Left lung (tissue), 10 donors: Measurements from ENCODE around the gene STIMATE. TPM values are rescaled to one million over a fixed set of nuclear protein-coding genes. Genes with fewer than 3 reads are reported as not detected.

ENCODE experiments used
- ATAC-seq: fragments of 200-7000 bp; cut with Tn5 transposase; one replicate; pipeline ENCODE4 v1.9.1; 2020; ENCODE audit warnings: moderate library complexity
- DNase-seq, 4 donors: peaks; one replicate each; pipeline ENCODE4 v3.0.0-alpha.2; 2013 to 2020
- H3K27ac ChIP-seq, 2 donors: fragments of 200-600 bp; sonication (generic) in 1 of 2; one replicate each; pipeline versions ENCODE4 v1.5.0 to v1.8.0; 2020 to 2021
- H3K27me3 ChIP-seq, 2 donors: fragments of 200-600 bp; sonication (generic) in 1 of 2; one replicate each; pipeline versions ENCODE4 v1.5.0 to v1.8.0; 2020 to 2021
- H3K36me3 ChIP-seq, 2 donors: fragments of 200-600 bp; sonication (generic) in 1 of 2; one replicate each; pipeline versions ENCODE4 v1.5.0 to v1.8.0; 2020 to 2021
- H3K4me1 ChIP-seq, 2 donors: fragments of 200-600 bp; one replicate each; pipeline ENCODE4 v1.8.0; 2021
- H3K4me3 ChIP-seq, 2 donors: fragments of 200-600 bp; sonication (generic) in 1 of 2; one replicate each; pipeline versions ENCODE4 v1.5.0 to v1.8.0; 2020 to 2021; ENCODE audit warnings: mild to moderate bottlenecking in 1 of 2
- H3K9me3 ChIP-seq, 2 donors: fragments of 200-600 bp; sonication (generic) in 1 of 2; one replicate each; pipeline versions ENCODE4 v1.5.0 to v1.8.0; 2020 to 2021
- intact Hi-C, 2 donors: fragments of 100-400 bp; cut with DNase I; formaldehyde crosslinking; loops; one replicate each; pipeline versions ENCODE4 v1.11.2 to v1.14.2; 2022
- polyA plus RNA-seq, 6 donors: library from polyadenylated mRNA; unstranded; fragments of 120-200 nt; gene quantifications; one replicate each; pipeline ENCODE4 v1.2.1, GENCODE V29; 2013; ENCODE audit not compliant: insufficient read length in 6 of 6
- total RNA-seq, 2 donors: library from RNA; stranded (reverse); fragmentation: NEBNext Ultra II Directional; extraction: Animal tissue kit (Norgen Biotek cat#: 25700); gene quantifications; one replicate each; pipeline ENCODE4 v1.2.1, GENCODE V29; 2021
- TF ChIP-seq, protein P1 (sequence below), 2 donors: fragments of 200-600 bp; sonication (generic) in 1 of 2; IDR thresholded peaks; one replicate each; pipeline versions ENCODE4 v1.5.0 to v1.8.0; 2021; ENCODE audit warnings: antibody characterized with exemption in 2 of 2
- donor health status: DM: no; HTN: yes; CAD: no.
- donor health status: DM: no; HTN: no; CAD: no.

STIMATE gene
- total and polyA plus RNA-seq, 8 donors, result 11.6 to 28.3 (median 15.8) TPM

DNA sequence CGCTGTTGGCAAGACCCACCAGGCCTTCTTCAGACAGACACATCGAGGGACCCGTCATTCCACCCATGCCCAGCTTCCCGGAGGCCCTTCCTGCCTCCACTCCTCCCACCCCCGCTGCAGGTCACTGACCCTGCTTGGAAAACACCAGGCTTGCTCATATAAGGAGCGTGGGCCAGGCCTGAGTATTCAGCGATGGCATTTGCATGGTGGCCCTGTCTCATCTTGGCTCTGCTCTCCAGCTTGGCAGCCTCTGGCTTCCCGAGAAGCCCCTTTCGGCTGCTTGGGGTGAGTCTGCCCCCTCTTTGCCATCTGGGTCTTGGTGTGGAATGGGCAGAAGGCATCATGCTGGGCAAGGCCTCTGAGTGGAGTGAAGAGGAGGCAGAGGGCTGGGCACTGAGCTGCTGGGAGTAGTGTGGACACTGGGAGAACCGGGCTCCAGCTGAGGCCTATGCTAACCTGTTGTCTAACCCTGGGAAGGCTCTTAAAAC, 102.7 kb downstream of the STIMATE start, which contains the start of gene ITIH3:
ITIH3 (plus strand) TSS at position 185 of the 488 bp plus-strand sequence; CDS start at position 193, 8 bp downstream.
- intact Hi-C loops, result no loop called here
- Histone ChIP-seq H3K4me3 (no peak within 1 kb of the TSS), H3K4me1 (no peaks in the 10 kb centered on the region), H3K27ac (no peak within 1 kb of the TSS), H3K27me3 (no peaks in the 10 kb centered on the region), H3K9me3 (no peaks in the 10 kb centered on the region), H3K36me3 (no peaks in the 10 kb centered on the region)
- ATAC-seq, result no peak
- DNase-seq, result peak in 1 of 4 donors; percentile 33
- TF ChIP-seq, protein P1, sequence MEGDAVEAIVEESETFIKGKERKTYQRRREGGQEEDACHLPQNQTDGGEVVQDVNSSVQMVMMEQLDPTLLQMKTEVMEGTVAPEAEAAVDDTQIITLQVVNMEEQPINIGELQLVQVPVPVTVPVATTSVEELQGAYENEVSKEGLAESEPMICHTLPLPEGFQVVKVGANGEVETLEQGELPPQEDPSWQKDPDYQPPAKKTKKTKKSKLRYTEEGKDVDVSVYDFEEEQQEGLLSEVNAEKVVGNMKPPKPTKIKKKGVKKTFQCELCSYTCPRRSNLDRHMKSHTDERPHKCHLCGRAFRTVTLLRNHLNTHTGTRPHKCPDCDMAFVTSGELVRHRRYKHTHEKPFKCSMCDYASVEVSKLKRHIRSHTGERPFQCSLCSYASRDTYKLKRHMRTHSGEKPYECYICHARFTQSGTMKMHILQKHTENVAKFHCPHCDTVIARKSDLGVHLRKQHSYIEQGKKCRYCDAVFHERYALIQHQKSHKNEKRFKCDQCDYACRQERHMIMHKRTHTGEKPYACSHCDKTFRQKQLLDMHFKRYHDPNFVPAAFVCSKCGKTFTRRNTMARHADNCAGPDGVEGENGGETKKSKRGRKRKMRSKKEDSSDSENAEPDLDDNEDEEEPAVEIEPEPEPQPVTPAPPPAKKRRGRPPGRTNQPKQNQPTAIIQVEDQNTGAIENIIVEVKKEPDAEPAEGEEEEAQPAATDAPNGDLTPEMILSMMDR (IDR thresholded peaks at IDR 0.05), result no peak

DNA sequence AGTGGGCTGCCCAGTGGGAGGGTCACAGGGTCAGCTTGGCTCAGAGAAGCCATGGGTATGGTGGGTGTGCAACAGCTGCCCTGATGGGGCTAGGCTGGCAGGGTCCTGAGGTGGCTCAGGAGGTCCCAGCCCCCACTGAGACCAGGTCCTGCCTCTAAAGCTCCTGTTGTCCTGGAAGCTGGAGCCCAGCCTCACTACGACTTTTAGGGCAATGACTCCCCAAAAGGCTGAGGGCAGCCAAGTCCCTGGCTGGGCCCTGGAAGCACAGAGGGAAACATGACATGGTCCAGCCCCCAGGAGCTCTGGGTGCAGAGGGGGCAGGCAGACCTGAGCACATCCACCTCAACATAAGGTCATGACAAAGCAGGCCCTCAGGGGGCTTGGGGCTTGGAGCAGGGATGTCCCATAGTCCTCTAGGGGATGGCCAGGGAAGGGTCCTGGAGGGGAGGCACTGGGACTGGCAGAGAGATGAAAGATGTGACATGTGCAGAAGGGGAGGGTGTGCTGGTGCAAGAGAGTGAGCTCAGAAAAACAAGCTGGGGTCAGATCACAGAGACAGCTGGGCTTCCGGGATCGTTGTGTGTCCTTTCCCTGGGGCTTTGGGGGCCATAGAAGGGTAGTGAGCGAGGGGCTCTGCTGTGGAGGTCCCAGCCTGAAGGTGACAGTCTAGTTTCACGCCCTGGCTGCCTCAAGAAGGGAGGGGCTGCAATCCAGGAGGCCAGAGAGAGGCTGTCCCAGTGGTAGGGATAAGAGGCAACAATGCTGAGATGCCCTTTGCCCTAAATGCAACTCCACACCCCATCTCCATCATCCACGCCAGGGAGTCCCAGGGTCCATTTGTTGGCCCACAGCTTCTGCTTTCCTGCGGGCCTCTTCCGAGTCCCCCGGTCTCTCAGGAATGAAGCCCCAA, 103.4 kb downstream of the STIMATE start:
- TF ChIP-seq, protein P1 (IDR thresholded peaks at IDR 0.05), result no peak
- peak in 1 of 4 donors; percentile 27 for DNase-seq

DNA sequence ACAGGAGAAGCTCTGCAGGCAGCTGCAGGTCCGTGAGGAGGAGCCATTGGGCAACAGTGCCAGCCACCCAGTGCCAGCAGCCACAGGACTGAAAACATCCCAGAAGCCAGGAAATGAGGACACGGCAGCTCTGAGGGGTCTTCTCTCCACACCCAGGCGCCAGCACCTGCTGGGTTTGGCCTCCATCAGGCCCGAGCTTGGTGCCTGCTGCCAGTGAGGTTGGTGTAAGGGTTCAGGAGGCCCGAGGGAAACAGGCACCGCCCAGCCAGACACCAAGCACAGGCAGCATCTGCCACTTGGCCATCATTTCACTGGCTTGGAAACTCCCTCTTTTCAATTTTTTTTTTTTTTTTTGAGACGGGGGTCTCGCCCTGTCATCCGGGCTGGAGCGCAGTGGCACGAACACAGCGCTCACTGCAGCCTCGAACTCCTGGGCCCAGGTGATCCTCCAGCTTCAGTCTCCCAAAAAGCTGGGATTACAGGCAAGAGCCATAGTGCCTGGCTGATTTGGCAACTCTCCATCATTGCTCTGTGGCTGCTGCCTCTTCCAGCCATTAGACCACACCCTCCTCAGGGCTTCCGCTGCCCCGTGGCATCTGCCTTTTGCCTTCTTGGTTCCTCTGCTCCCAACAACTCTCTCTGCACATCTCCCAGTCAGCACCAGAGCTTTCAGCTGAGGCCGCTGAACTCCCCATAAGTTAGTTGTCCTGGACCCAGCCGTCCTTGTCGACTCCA, 104.2 kb downstream of the STIMATE start:
- Histone ChIP-seq H3K9me3 (no peaks in the 10 kb centered on the region), H3K27ac (no peak overlapping the region), H3K4me3 (no peak overlapping the region), H3K27me3 (no peaks in the 10 kb centered on the region), H3K4me1 (no peaks in the 10 kb centered on the region), H3K36me3 (no peaks in the 10 kb centered on the region)
- intact Hi-C loops, result no loop called here
- DNase-seq (peak in 1 of 4 donors; percentile 38), ATAC-seq (no peak)
- TF ChIP-seq, protein P1 (IDR thresholded peaks at IDR 0.05), result no peak

More for the DNA sequence above, 103.4 kb downstream of the STIMATE start:
- no peak for ATAC-seq
- Histone ChIP-seq H3K4me1 (no peaks in the 10 kb centered on the region), H3K9me3 (no peaks in the 10 kb centered on the region), H3K27ac (no peak overlapping the region), H3K27me3 (no peaks in the 10 kb centered on the region), H3K4me3 (no peak overlapping the region), H3K36me3 (no peaks in the 10 kb centered on the region)
- intact Hi-C loops, result no loop called here

DNA sequence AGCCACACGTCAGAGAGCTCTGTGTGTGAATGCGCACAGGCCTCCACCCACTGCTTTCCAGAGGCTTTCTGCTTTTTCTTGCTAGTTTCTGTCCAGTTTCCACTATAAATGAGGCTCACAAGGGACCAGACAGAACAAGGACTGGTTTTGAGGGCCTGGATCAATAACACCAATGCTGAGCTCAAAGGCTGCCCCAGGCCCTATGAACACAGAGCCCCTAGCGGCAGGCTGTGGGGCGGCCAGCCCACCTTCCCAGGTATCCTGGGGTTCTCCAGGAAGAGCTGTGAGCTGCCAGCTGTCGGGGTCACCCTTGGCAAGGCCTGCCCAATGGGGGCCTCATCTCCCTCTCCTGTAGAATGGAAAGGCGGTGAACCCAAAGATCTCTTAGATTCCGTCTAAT, 104.9 kb downstream of the STIMATE start:
- TF ChIP-seq, protein P1 (IDR thresholded peaks at IDR 0.05), result no peak

DNA sequence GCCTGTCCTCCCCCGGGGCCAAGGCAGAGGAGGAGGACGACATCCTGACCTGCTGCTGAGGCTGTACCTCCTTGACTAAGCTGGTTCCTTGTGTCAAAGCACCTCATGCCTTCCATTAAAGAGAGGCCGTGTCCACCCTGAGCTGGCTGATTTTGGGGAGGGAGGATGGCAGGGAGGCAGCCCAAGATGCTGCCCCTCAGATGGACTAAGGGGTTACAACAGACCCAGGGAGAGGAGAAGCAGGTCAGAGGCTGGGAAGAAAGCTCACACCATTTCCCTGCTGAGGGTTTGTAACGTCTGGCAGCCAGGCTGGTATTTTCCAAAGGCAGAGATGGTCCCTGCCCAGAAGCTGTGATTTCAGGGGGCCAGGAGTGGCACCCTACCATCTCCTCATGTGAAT, 105.4 kb downstream of the STIMATE start:
- no peak for DNase-seq
- Histone ChIP-seq H3K27ac (no peak overlapping the region), H3K27me3 (no peaks in the 10 kb centered on the region), H3K36me3 (no peaks in the 10 kb centered on the region), H3K4me3 (no peak overlapping the region), H3K4me1 (no peaks in the 10 kb centered on the region), H3K9me3 (no peaks in the 10 kb centered on the region)
- ATAC-seq, result no peak
- TF ChIP-seq, protein P1 (IDR thresholded peaks at IDR 0.05), result no peak
- intact Hi-C loops, result no loop called here

More for the DNA sequence above, 104.9 kb downstream of the STIMATE start:
- Histone ChIP-seq H3K9me3 (no peaks in the 10 kb centered on the region), H3K4me3 (no peak overlapping the region), H3K36me3 (no peaks in the 10 kb centered on the region), H3K4me1 (no peaks in the 10 kb centered on the region), H3K27me3 (no peaks in the 10 kb centered on the region), H3K27ac (no peak overlapping the region)
- intact Hi-C loops, result no loop called here
- DNase-seq (peak in 1 of 4 donors; percentile 40), ATAC-seq (no peak)
